ENCODE data around the gene C9orf85.
"Not testable (repeated sequence)": the region's sequence is repeated elsewhere in the genome, so short reads cannot be mapped to it uniquely, and the experiment has no call there.

The C9orf85 gene

DNA sequence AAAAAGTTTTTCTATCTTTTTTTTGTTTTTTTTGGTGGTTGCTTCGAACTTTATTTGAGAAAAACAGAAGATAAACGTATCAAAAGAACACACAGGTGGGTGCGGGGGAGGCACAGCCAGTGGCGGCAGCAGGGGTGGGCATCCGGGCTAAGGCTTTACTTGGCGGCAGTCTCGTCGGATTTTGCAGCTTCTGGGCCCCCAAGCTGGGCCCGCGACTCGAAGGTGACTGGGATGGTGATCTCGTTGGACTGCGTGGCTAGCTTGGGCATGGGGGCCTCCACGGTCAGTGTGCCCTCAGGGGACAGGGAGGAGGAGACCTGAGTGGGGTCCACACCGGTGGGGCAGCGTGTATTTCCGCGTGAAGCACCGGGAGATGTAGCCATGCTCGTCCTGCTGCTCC, 96.3 kb downstream of the C9orf85 start:
- not testable (repeated sequence) for H3K4me1 ChIP-seq (ENCODE audit: control insufficient read depth, insufficient read depth, low read length); H3K36me3 ChIP-seq (ENCODE audit: control insufficient read depth, insufficient read depth, low read length); H3K4me3 ChIP-seq (ENCODE audit: low read depth, low read length); H3K27ac ChIP-seq (ENCODE audit: low read depth, low read length); H3K27me3 ChIP-seq (ENCODE audit: control insufficient read depth, insufficient read depth, low read length); H3K9ac ChIP-seq (ENCODE audit: low read depth, low read length); H3K9me3 ChIP-seq (ENCODE audit: control insufficient read depth, insufficient read depth, low read length)

DNA sequence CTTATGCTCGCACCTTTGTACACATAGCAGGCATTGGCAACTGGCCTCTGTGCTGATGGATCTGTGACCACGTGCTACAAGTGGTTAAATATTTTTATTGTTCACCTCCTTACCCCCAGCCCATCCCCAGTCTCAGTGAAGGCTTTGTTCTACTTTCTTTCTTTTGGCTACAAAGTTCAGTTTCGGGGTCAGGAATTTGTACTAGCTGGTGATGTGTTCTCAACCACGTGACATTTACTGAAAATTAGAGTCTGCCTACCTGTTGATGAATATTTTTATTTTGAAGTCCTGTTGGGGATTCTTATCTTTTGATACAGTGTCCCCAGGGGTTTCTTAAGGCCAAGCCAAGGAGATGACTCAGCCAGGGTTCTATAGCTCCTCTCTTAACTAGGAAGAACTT, 101.2 kb downstream of the C9orf85 start:
- Histone ChIP-seq H3K4me1 (ENCODE audit: control insufficient read depth, insufficient read depth, low read length) (no peaks in the 10 kb centered on the region), H3K9me3 (ENCODE audit: control insufficient read depth, insufficient read depth, low read length) (no peaks in the 10 kb centered on the region), H3K27me3 (ENCODE audit: control insufficient read depth, insufficient read depth, low read length) (no peaks in the 10 kb centered on the region), H3K9ac (ENCODE audit: low read depth, low read length) (no peak overlapping the region), H3K36me3 (ENCODE audit: control insufficient read depth, insufficient read depth, low read length) (no peaks in the 10 kb centered on the region), H3K4me3 (ENCODE audit: low read depth, low read length) (no peak overlapping the region), H3K27ac (ENCODE audit: low read depth, low read length) (no peak overlapping the region)

DNA sequence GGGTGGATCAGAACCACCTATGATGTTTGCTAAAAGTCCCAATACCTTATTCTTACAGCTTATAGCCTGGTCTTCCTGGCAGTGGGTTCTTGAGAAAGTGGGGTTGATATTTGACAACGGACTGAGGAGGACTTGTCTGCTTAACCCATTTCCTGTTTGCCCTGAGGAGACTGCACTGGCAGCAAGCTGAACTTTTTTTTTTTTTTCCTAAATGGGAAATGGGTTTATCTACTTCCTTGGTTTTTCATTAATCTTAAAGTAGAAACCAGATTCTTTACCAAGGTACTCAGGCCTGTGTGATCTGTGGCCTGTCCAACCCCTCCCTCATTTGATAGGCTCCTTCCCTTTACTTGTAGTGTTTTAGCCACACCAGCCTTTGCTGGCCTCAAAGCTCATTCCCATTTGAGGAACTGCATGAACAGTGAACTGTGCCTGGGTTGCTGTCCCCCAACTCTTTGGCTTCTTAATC, 101.9 kb downstream of the C9orf85 start:
- Histone ChIP-seq H3K27me3 (ENCODE audit: control insufficient read depth, insufficient read depth, low read length) (no peaks in the 10 kb centered on the region), H3K27ac (ENCODE audit: low read depth, low read length) (no peak overlapping the region), H3K9me3 (ENCODE audit: control insufficient read depth, insufficient read depth, low read length) (no peaks in the 10 kb centered on the region), H3K36me3 (ENCODE audit: control insufficient read depth, insufficient read depth, low read length) (no peaks in the 10 kb centered on the region), H3K4me3 (ENCODE audit: low read depth, low read length) (no peak overlapping the region), H3K4me1 (ENCODE audit: control insufficient read depth, insufficient read depth, low read length) (no peaks in the 10 kb centered on the region), H3K9ac (ENCODE audit: low read depth, low read length) (no peak overlapping the region)

DNA sequence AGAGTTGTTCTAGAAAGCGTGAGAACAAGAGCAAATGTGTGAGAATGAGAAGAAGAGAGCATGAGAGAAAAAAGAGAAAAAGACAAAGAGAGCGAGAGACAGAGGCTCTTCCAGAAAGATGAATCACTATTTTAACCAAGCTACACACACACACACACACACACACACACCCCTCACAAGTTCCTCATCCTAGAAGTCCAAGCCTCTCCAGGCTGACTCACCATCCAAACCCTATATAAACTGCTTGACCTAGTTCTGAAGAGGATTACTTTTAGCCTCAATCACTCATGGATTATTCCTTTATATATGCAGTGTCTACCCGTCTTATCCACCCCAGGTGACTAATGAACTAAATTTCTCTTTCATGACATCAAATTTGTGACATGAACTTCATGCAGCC, 111.4 kb downstream of the C9orf85 start:
- no peak overlapping the region for H3K4me3 ChIP-seq (ENCODE audit: low read depth, low read length)
- no peaks in the 10 kb centered on the region for H3K27me3 ChIP-seq (ENCODE audit: control insufficient read depth, insufficient read depth, low read length)
- no peak overlapping the region for H3K9ac ChIP-seq (ENCODE audit: low read depth, low read length)
- no peaks in the 10 kb centered on the region for H3K9me3 ChIP-seq (ENCODE audit: control insufficient read depth, insufficient read depth, low read length)
- H3K4me1 ChIP-seq (ENCODE audit: control insufficient read depth, insufficient read depth, low read length), result peaks cover 3% of the 10 kb centered on the region; the same call in 1 of the 2 replicates
- H3K27ac ChIP-seq (ENCODE audit: low read depth, low read length), result no peak overlapping the region
- H3K36me3 ChIP-seq (ENCODE audit: control insufficient read depth, insufficient read depth, low read length), result no peaks in the 10 kb centered on the region
